Right lobe of liver (tissue), 6 donors: ENCODE measurements around the gene ST6GALNAC5. TPM values are rescaled to one million over a fixed set of nuclear protein-coding genes. Genes with fewer than 3 reads are reported as not detected.

Experiments
- ATAC-seq, 4 donors: fragments of 200-7000 bp; cut with Tn5 transposase; one replicate each; pipeline ENCODE4 v1.9.1; 2020; ENCODE audit warnings: mild to moderate bottlenecking in 4 of 4, moderate library complexity in 4 of 4
- DNase-seq, 3 donors: peaks; one replicate each; pipeline ENCODE4 v3.0.0-alpha.2; 2020
- H3K27ac ChIP-seq, 3 donors: fragments of 200-600 bp; one replicate each; pipeline ENCODE4 v1.8.0; 2022
- H3K27me3 ChIP-seq, 2 donors: fragments of 200-600 bp; one replicate each; pipeline ENCODE4 v1.8.0; 2022
- H3K36me3 ChIP-seq, 4 donors: fragments of 200-600 bp; sonication (generic) in 1 of 4; one replicate each; pipeline versions ENCODE4 v1.5.1 to v1.8.0; 2017 to 2022; ENCODE audit warnings: control low read depth in 1 of 4
- H3K4me1 ChIP-seq, 4 donors: fragments of 200-600 bp; sonication (generic) in 1 of 4; one replicate each; pipeline versions ENCODE4 v1.5.1 to v1.8.0; 2017 to 2022; ENCODE audit warnings: control low read depth in 1 of 4
- H3K4me3 ChIP-seq, 3 donors: fragments of 200-600 bp; one replicate each; pipeline ENCODE4 v1.8.0; 2022
- H3K9me3 ChIP-seq, 4 donors: fragments of 200-600 bp; sonication (generic) in 1 of 4; one replicate each; pipeline versions ENCODE4 v1.5.1 to v1.8.0; 2017 to 2022; ENCODE audit warnings: control low read depth in 1 of 4
- CTCF ChIP-seq, 4 donors: fragments of 200-600 bp in 3 of 4; fragments of 450-650 bp in 1 of 4; IDR thresholded peaks; one replicate each; pipeline versions ENCODE4 v1.5.1 to v1.8.0; 2016 to 2022; ENCODE audit warnings: antibody characterized with exemption in 4 of 4, mild to moderate bottlenecking in 2 of 4
- POLR2A ChIP-seq: fragments of 450-650 bp; IDR thresholded peaks from one replicate; pipeline ENCODE4 v1.6.1; 2017; ENCODE audit warnings: antibody characterized with exemption, mild to moderate bottlenecking
- WGBS: methylation state at CpG from one replicate; pipeline ENCODE4 v1.1.6; 2018; ENCODE audit warnings: low coverage, low lambda C conversion rate; ENCODE audit not compliant: insufficient coverage; ENCODE audit errors: missing lambda C conversion rate; 5-methylcytosine and 5-hydroxymethylcytosine counted together
- intact Hi-C, 2 donors: fragments of 100-400 bp; cut with DNase I; formaldehyde crosslinking; loops; one replicate each; pipeline versions ENCODE4 v1.11.2 to v1.14.1; 2022
- total RNA-seq, 6 experiments: library from RNA; depleted of rRNA in 2 of 6; stranded (reverse); fragments of >200 nt in 2 of 6; fragmentation: NEBNext Ultra II Directional in 3 of 6; extraction: Animal tissue kit (Norgen Biotek cat#: 25700) in 3 of 6; gene quantifications; one replicate each; pipeline versions ENCODE4 v1.1.0 to v1.2.4, GENCODE V29; 2016 to 2023
- donor health status: DM: no; HTN: yes; CAD: no.
- donor health status: DM: no; HTN: no; CAD: no.
- donor health status: DM: no; HTN: no; CAD: no.
- donor health status: DM: no; HTN: yes; CAD: no.
- donor health status: DM: no; HTN: yes; CAD: no.

The ST6GALNAC5 gene
- total RNA-seq, 6 experiments from 2014 or later, result not detected

GRCh38 chr1:76827066-76827465, 40.2 kb upstream of the ST6GALNAC5 start:
- Histone ChIP-seq H3K4me3 (no peak overlapping the region), H3K27ac (no peak overlapping the region), H3K27me3 (no peaks in the 10 kb centered on the region), H3K4me1 (no peaks in the 10 kb centered on the region), H3K36me3 (no peaks in the 10 kb centered on the region), H3K9me3 (no peaks in the 10 kb centered on the region)
- no peak for TF ChIP-seq CTCF (IDR thresholded peaks at IDR 0.05)
- no peak for TF ChIP-seq POLR2A
- DNase-seq, result no peak
- intact Hi-C loops, result no loop called here
- no peak for ATAC-seq
- WGBS, result 38% methylated on average over 2 of the region's 2 CpGs

- no peak for ATAC-seq
- intact Hi-C loops, result no loop called here
- no peaks in the 10 kb centered on the region for H3K4me1 ChIP-seq
- no peak overlapping the region for H3K27ac ChIP-seq
- 42% methylated on average over 6 of the region's 6 CpGs for whole genome bisulfite sequencing
- no peaks in the 10 kb centered on the region for H3K27me3 ChIP-seq
- no peaks in the 10 kb centered on the region for H3K9me3 ChIP-seq
- no peaks in the 10 kb centered on the region for H3K36me3 ChIP-seq
- no peak for TF ChIP-seq CTCF (IDR thresholded peaks at IDR 0.05)
- TF ChIP-seq POLR2A, result no peak
- no peak for DNase-seq
- H3K4me3 ChIP-seq, result no peak overlapping the region
These were observed 36.9 kb upstream of the ST6GALNAC5 start for GRCh38 chr1:76830373-76830772.

GRCh38 chr1:76832521-76832920, 34.8 kb upstream of the ST6GALNAC5 start:
- intact Hi-C loops, result no loop called here
- Histone ChIP-seq H3K27ac (no peak overlapping the region), H3K27me3 (no peaks in the 10 kb centered on the region), H3K9me3 (no peaks in the 10 kb centered on the region), H3K36me3 (no peaks in the 10 kb centered on the region), H3K4me3 (no peak overlapping the region), H3K4me1 (no peaks in the 10 kb centered on the region)
- no peak for DNase-seq
- ATAC-seq, result no peak
- no peak for TF ChIP-seq POLR2A
- no peak for TF ChIP-seq CTCF (IDR thresholded peaks at IDR 0.05)

- Histone ChIP-seq H3K36me3 (no peaks in the 10 kb centered on the region), H3K4me1 (no peaks in the 10 kb centered on the region), H3K27me3 (no peaks in the 10 kb centered on the region), H3K9me3 (no peaks in the 10 kb centered on the region), H3K4me3 (no peak overlapping the region), H3K27ac (no peak overlapping the region)
- 67% methylated on average over 1 of the region's 1 CpG for WGBS
- DNase-seq (no peak), ATAC-seq (no peak)
- intact Hi-C loops, result no loop called here
- TF ChIP-seq POLR2A (no peak), CTCF (IDR thresholded peaks at IDR 0.05) (no peak)
These were observed 34.1 kb upstream of the ST6GALNAC5 start for GRCh38 chr1:76833151-76833550.

- H3K4me3 ChIP-seq, result no peak overlapping the region
- no peak for ATAC-seq
- TF ChIP-seq CTCF (IDR thresholded peaks at IDR 0.05) (no peak), POLR2A (no peak)
- intact Hi-C loops, result no loop called here
- WGBS, result no CpG with 5 or more reads among the region's 2 CpGs
- H3K36me3 ChIP-seq, result no peaks in the 10 kb centered on the region
- DNase-seq, result no peak
- no peaks in the 10 kb centered on the region for H3K27me3 ChIP-seq
- H3K27ac ChIP-seq, result no peak overlapping the region
- no peaks in the 10 kb centered on the region for H3K9me3 ChIP-seq
- H3K4me1 ChIP-seq, result no peaks in the 10 kb centered on the region
These were observed 33.4 kb upstream of the ST6GALNAC5 start for GRCh38 chr1:76833856-76834255.
